ENCODE measurements around the gene UMODL1.

- TF ChIP-seq CTCF (conservative IDR thresholded peaks at IDR 0.05) (no peak), ZFX (IDR thresholded peaks at IDR 0.05) (no peak)
These were observed 40.8 kb upstream of the UMODL1 start for GRCh38 chr21:42030311-42030710.
